Prostate gland (tissue), 2 donors: Measurements from ENCODE around the gene MLPH.

Source experiments
- POLR2A ChIP-seq: fragments of 450-650 bp; IDR thresholded peaks from one replicate; pipeline ENCODE4 v1.6.1; 2016; ENCODE audit warnings: antibody characterized with exemption, mild to moderate bottlenecking
- POLR2AphosphoS5 ChIP-seq: sonication (generic); formaldehyde crosslinking; IDR thresholded peaks from one replicate; pipeline ENCODE4 v1.6.1; 2017; ENCODE audit warnings: antibody characterized with exemption
- TF ChIP-seq, protein P1 (sequence below), 4 experiments: fragments of 200-600 bp in 2 of 4; fragments of 450-650 bp in 2 of 4; sonication (generic) in 2 of 4; IDR thresholded peaks; 1 replicate in 3 of 4; 2 replicates in 1 of 4; pipeline ENCODE4 v1.5.1; 2016 to 2019; ENCODE audit warnings: antibody characterized with exemption in 4 of 4, mild to moderate bottlenecking in 2 of 4, moderate library complexity in 2 of 4

DNA sequence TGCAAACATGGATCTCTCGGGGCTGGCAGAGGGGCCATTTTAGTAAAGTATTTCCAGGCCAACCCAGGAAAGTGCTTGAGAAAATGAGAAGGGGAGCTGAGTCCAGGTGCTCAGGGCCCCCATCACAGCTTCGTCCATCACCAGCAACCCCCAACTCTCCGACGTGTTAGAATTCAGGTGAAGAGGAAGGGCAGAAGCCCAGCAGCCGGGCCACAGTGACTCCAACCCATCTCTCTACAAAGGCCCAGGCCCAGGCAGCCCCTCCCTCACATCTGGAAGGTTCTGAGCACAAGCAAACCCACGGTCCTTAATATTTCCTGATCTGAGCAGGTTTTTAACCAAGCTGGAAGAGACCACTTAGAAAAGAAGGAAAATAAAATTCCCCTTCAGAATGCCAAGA lies 38.4 kb upstream of the MLPH start:
- no peak for TF ChIP-seq POLR2A
- TF ChIP-seq, protein P1, sequence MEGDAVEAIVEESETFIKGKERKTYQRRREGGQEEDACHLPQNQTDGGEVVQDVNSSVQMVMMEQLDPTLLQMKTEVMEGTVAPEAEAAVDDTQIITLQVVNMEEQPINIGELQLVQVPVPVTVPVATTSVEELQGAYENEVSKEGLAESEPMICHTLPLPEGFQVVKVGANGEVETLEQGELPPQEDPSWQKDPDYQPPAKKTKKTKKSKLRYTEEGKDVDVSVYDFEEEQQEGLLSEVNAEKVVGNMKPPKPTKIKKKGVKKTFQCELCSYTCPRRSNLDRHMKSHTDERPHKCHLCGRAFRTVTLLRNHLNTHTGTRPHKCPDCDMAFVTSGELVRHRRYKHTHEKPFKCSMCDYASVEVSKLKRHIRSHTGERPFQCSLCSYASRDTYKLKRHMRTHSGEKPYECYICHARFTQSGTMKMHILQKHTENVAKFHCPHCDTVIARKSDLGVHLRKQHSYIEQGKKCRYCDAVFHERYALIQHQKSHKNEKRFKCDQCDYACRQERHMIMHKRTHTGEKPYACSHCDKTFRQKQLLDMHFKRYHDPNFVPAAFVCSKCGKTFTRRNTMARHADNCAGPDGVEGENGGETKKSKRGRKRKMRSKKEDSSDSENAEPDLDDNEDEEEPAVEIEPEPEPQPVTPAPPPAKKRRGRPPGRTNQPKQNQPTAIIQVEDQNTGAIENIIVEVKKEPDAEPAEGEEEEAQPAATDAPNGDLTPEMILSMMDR (IDR thresholded peaks at IDR 0.05), result no peak
- no peak for TF ChIP-seq POLR2AphosphoS5
